Measurements from ENCODE around the gene KLF9.

- no peak for TF ChIP-seq CTCF (conservative IDR thresholded peaks at IDR 0.05 in 1 of 2, IDR thresholded peaks at IDR 0.05 in 1 of 2; ENCODE audit: low read depth in 1 of 2, low read length in 2 of 2)
- TF ChIP-seq EZH2 (IDR thresholded peaks at IDR 0.05; ENCODE audit: low read length, missing control alignments) = no peak
Measured at GRCh38 chr9:70422371-70423043, 8.1 kb upstream of the KLF9 start.

Data from fibroblast of lung (primary cell).